Activated CD4-positive, alpha-beta memory T cell treated with anti-CD3 and anti-CD28 coated beads, Interleukin-2, amount 10 ng/mL, durations not matched to agents 7 days and 5 days (primary cell): ENCODE results near the gene EXOC7. TPM values are rescaled to one million over a fixed set of nuclear protein-coding genes. Genes with fewer than 3 reads are reported as not detected.

Source experiments
- CTCF ChIA-PET: fragments of 350-600 bp; sonication (Branson Sonifier 250); formaldehyde crosslinking; loops from one replicate; lab custom pipeline; 2021; ENCODE audit warnings: antibody characterized with exemption, inconsistent platforms; lab: Charles Lee
- POLR2A ChIA-PET: fragments of 350-600 bp; sonication (Branson Sonifier 250); formaldehyde crosslinking; loops from one replicate; lab custom pipeline; 2021; ENCODE audit warnings: antibody characterized with exemption; lab: Charles Lee
- DNase-seq: peaks from one replicate; pipeline ENCODE4 v3.0.0-alpha.2; 2020
- H3K27ac Mint-ChIP-seq: one replicate; pipeline ENCODE4 v1.8.0; 2021; ENCODE audit warnings: mild to moderate bottlenecking, mixed read lengths
- H3K27me3 Mint-ChIP-seq: one replicate; pipeline ENCODE4 v1.8.0; 2021; ENCODE audit warnings: mixed read lengths
- H3K36me3 Mint-ChIP-seq: one replicate; pipeline ENCODE4 v1.8.0; 2021; ENCODE audit warnings: low read depth, mixed read lengths
- H3K4me1 Mint-ChIP-seq: one replicate; pipeline ENCODE4 v1.8.0; 2021; ENCODE audit warnings: mixed read lengths
- H3K4me3 Mint-ChIP-seq: one replicate; pipeline ENCODE4 v1.8.0; 2021; ENCODE audit warnings: mild to moderate bottlenecking, mixed read lengths
- H3K9me3 Mint-ChIP-seq: one replicate; pipeline ENCODE4 v1.8.0; 2021; ENCODE audit warnings: mixed read lengths
- total RNA-seq, 2 experiments: library from RNA; stranded (reverse); gene quantifications; one replicate each; pipeline ENCODE4 v1.2.3, GENCODE V29; 2021

EXOC7 gene
- total RNA-seq, 2 experiments from 2014 or later: 119 to 120 TPM

- H3K36me3 Mint-ChIP-seq: no peaks in the 10 kb centered on the region
- no peak overlapping the region for H3K27ac Mint-ChIP-seq
- no peak overlapping the region for H3K4me3 Mint-ChIP-seq
- ChIA-PET CTCF (no interaction called here), POLR2A (no interaction called here)
- no peaks in the 10 kb centered on the region for H3K9me3 Mint-ChIP-seq
- peaks cover 14% of the 10 kb centered on the region for H3K27me3 Mint-ChIP-seq
- no peak for DNase-seq
- H3K4me1 Mint-ChIP-seq: peaks cover 29% of the 10 kb centered on the region
Measured at GRCh38 chr17:76137001-76137350, 33.4 kb upstream of the EXOC7 start.

GRCh38 chr17:76136276-76137000 lies 32.9 kb upstream of the EXOC7 start:
- Mint-ChIP-seq H3K27ac (no peak overlapping the region), H3K9me3 (no peaks in the 10 kb centered on the region), H3K4me3 (no peak overlapping the region), H3K36me3 (no peaks in the 10 kb centered on the region), H3K27me3 (peaks cover 14% of the 10 kb centered on the region), H3K4me1 (peaks cover 23% of the 10 kb centered on the region)
- POLR2A ChIA-PET: interaction anchor here (1.9 kb wide), 1 partner anchor 10 kb away, joined by 6 read pairs; no protein-coding TSS in a partner anchor
- no peak for DNase-seq
- CTCF ChIA-PET: no interaction called here

GRCh38 chr17:76135810-76136188 lies 32.2 kb upstream of the EXOC7 start:
- POLR2A ChIA-PET: interaction anchor here (1.9 to 2.8 kb wide), 2 partner anchors 10 to 133 kb away, joined by 6 to 7 read pairs; no protein-coding TSS in a partner anchor
- peaks cover 12% of the 10 kb centered on the region for H3K27me3 Mint-ChIP-seq
- no peaks in the 10 kb centered on the region for H3K36me3 Mint-ChIP-seq
- H3K4me3 Mint-ChIP-seq: no peak overlapping the region
- no peak for DNase-seq
- H3K4me1 Mint-ChIP-seq: peaks cover 20% of the 10 kb centered on the region
- no peaks in the 10 kb centered on the region for H3K9me3 Mint-ChIP-seq
- no peak overlapping the region for H3K27ac Mint-ChIP-seq
- CTCF ChIA-PET: interaction anchor here (2.8 kb wide), 1 partner anchor 10 kb away, joined by 16 read pairs; no protein-coding TSS in a partner anchor

GRCh38 chr17:76134911-76135809 lies 31.6 kb upstream of the EXOC7 start:
- POLR2A ChIA-PET: interaction anchor here (0.6 to 2.8 kb wide), 3 partner anchors 11 to 133 kb away, joined by 5 to 7 read pairs (median 6); no protein-coding TSS in a partner anchor
- DNase-seq: no peak
- Mint-ChIP-seq H3K4me1 (peaks cover 16% of the 10 kb centered on the region), H3K36me3 (no peaks in the 10 kb centered on the region), H3K4me3 (no peak overlapping the region), H3K27me3 (peaks cover 8% of the 10 kb centered on the region), H3K9me3 (no peaks in the 10 kb centered on the region), H3K27ac (no peak overlapping the region)
- CTCF ChIA-PET: interaction anchor here (2.8 kb wide), 1 partner anchor 10 kb away, joined by 16 read pairs; no protein-coding TSS in a partner anchor

GRCh38 chr17:76132574-76133338 lies 29.2 kb upstream of the EXOC7 start:
- no peaks in the 10 kb centered on the region for H3K9me3 Mint-ChIP-seq
- no peaks in the 10 kb centered on the region for H3K27me3 Mint-ChIP-seq
- H3K4me3 Mint-ChIP-seq: no peak overlapping the region
- no peaks in the 10 kb centered on the region for H3K36me3 Mint-ChIP-seq
- ChIA-PET POLR2A (interaction anchor here (0.9 to 2.8 kb wide), 3 partner anchors 12 to 139 kb away, joined by 4 to 7 read pairs (median 5); no protein-coding TSS in a partner anchor), CTCF (interaction anchor here (0.6 to 2.8 kb wide), 3 partner anchors 7 to 66 kb away, joined by 3 to 16 read pairs (median 3); no protein-coding TSS in a partner anchor)
- H3K4me1 Mint-ChIP-seq: peaks cover 13% of the 10 kb centered on the region
- H3K27ac Mint-ChIP-seq: no peak overlapping the region
- no peak for DNase-seq

GRCh38 chr17:76131692-76132573 lies 28.3 kb upstream of the EXOC7 start:
- H3K4me1 Mint-ChIP-seq: peaks cover 17% of the 10 kb centered on the region
- no peaks in the 10 kb centered on the region for H3K27me3 Mint-ChIP-seq
- ChIA-PET POLR2A (interaction anchor here (1.6 kb wide), 1 partner anchor 13 kb away, joined by 5 read pairs; no protein-coding TSS in a partner anchor), CTCF (interaction anchor here (1.2 kb wide), 1 partner anchor 50 kb away, joined by 3 read pairs; no protein-coding TSS in a partner anchor)
- H3K27ac Mint-ChIP-seq: no peak overlapping the region
- no peak for DNase-seq
- H3K4me3 Mint-ChIP-seq: no peak overlapping the region
- H3K36me3 Mint-ChIP-seq: no peaks in the 10 kb centered on the region
- H3K9me3 Mint-ChIP-seq: no peaks in the 10 kb centered on the region

GRCh38 chr17:76131051-76131691 lies 27.6 kb upstream of the EXOC7 start:
- DNase-seq: no peak
- H3K27me3 Mint-ChIP-seq: no peaks in the 10 kb centered on the region
- no peak overlapping the region for H3K4me3 Mint-ChIP-seq
- H3K9me3 Mint-ChIP-seq: no peaks in the 10 kb centered on the region
- H3K27ac Mint-ChIP-seq: no peak overlapping the region
- CTCF ChIA-PET: interaction anchor here (1.9 kb wide), 1 partner anchor 149 kb away, joined by 9 read pairs; no protein-coding TSS in a partner anchor
- peaks cover 23% of the 10 kb centered on the region for H3K4me1 Mint-ChIP-seq
- no peaks in the 10 kb centered on the region for H3K36me3 Mint-ChIP-seq
- POLR2A ChIA-PET: interaction anchor here (1.1 to 1.3 kb wide), 2 partner anchors 134 to 141 kb away, joined by 3 to 5 read pairs; partner anchors contain the start of gene UBALD2

- no peak for DNase-seq
- CTCF ChIA-PET: interaction anchor here (1.4 to 1.9 kb wide), 2 partner anchors 50 to 149 kb away, joined by 4 to 9 read pairs; no protein-coding TSS in a partner anchor
- H3K4me3 Mint-ChIP-seq: no peak overlapping the region
- POLR2A ChIA-PET: interaction anchor here (0.6 to 1.6 kb wide), 5 partner anchors 9 to 142 kb away, joined by 3 to 5 read pairs (median 3); partner anchors contain the start of genes EXOC7, FOXJ1 and UBALD2
- no peaks in the 10 kb centered on the region for H3K27me3 Mint-ChIP-seq
- H3K27ac Mint-ChIP-seq: no peak overlapping the region
- H3K36me3 Mint-ChIP-seq: no peaks in the 10 kb centered on the region
- H3K9me3 Mint-ChIP-seq: no peaks in the 10 kb centered on the region
- H3K4me1 Mint-ChIP-seq: peaks cover 24% of the 10 kb centered on the region
Measured at GRCh38 chr17:76130473-76130872, 26.9 kb upstream of the EXOC7 start.

GRCh38 chr17:76125922-76126321 lies 22.3 kb upstream of the EXOC7 start:
- POLR2A ChIA-PET: interaction anchor here (1.0 to 11.0 kb wide), 7 partner anchors 12 to 154 kb away, joined by 3 to 222 read pairs (median 8); no protein-coding TSS in a partner anchor

GRCh38 chr17:76125391-76125675 lies 21.7 kb upstream of the EXOC7 start:
- Mint-ChIP-seq H3K9me3 (no peaks in the 10 kb centered on the region), H3K36me3 (no peaks in the 10 kb centered on the region), H3K27ac (no peak overlapping the region), H3K4me3 (no peak overlapping the region), H3K27me3 (no peaks in the 10 kb centered on the region), H3K4me1 (peaks cover 24% of the 10 kb centered on the region)
- ChIA-PET CTCF (interaction anchor here (0.7 to 11.6 kb wide), 13 partner anchors 9 to 164 kb away, joined by 3 to 187 read pairs (median 5); partner anchors contain the start of gene FOXJ1), POLR2A (interaction anchor here (1.0 to 11.0 kb wide), 5 partner anchors 20 to 155 kb away, joined by 3 to 222 read pairs (median 8); no protein-coding TSS in a partner anchor)
- DNase-seq: no peak

More at GRCh38 chr17:76125922-76126321, 22.3 kb upstream of the EXOC7 start:
- H3K9me3 Mint-ChIP-seq: no peaks in the 10 kb centered on the region
- DNase-seq: no peak
- H3K4me1 Mint-ChIP-seq: peaks cover 22% of the 10 kb centered on the region
- no peaks in the 10 kb centered on the region for H3K27me3 Mint-ChIP-seq
- H3K27ac Mint-ChIP-seq: no peak overlapping the region
- no peaks in the 10 kb centered on the region for H3K36me3 Mint-ChIP-seq
- CTCF ChIA-PET: interaction anchor here (0.8 to 11.6 kb wide), 14 partner anchors 8 to 177 kb away, joined by 3 to 187 read pairs (median 4); partner anchors contain the start of gene FOXJ1
- H3K4me3 Mint-ChIP-seq: no peak overlapping the region
